IMR-90 (cell line): ENCODE measurements around the gene CDK1. TPM values are rescaled to one million over a fixed set of nuclear protein-coding genes. Genes with fewer than 3 reads are reported as not detected.

Experiments
- ATAC-seq: fragments of 200-7000 bp; cut with Tn5 transposase; 2 replicates; pipeline ENCODE4 v1.9.1; 2020; ENCODE audit warnings: low read depth, mild to moderate bottlenecking, moderate library complexity
- BruUV-seq: library from RNA; stranded (reverse); fragments of 400-500 nt; replicated peaks from 2 replicates; lab custom pipeline; 2021; lab: Mats Ljungman, UMichigan
- CTCF ChIA-PET: fragments of 300-600 bp; formaldehyde crosslinking; extraction: SDS; loops from one replicate; lab custom pipeline; 2021; ENCODE audit warnings: antibody characterized with exemption; lab: Yijun Ruan, JAX
- POLR2A ChIA-PET: fragments of 300-600 bp; sonication (Branson Sonifier 250); formaldehyde crosslinking; loops from one replicate; lab custom pipeline; 2022; ENCODE audit warnings: antibody characterized with exemption; ENCODE audit not compliant: unreplicated experiment; lab: Charles Lee
- DNase-seq: peaks from one replicate; pipeline ENCODE4 v3.0.0; 2013
- H2AFZ ChIP-seq: replicated peaks from 2 replicates; pipeline ENCODE3; 2013; ENCODE audit warnings: low read length, mild to moderate bottlenecking; ENCODE audit not compliant: poor library complexity
- H2AK5ac ChIP-seq: 2 replicates; pipeline ENCODE4 v1.6.1; 2013; ENCODE audit warnings: low read depth, low read length, inconsistent platforms
- H2AK9ac ChIP-seq: replicated peaks from 2 replicates; pipeline ENCODE3; 2013; ENCODE audit warnings: mild to moderate bottlenecking, low read depth, low read length, moderate library complexity; ENCODE audit not compliant: poor library complexity
- H2BK120ac ChIP-seq: 2 replicates; pipeline ENCODE4 v1.6.1; 2013; ENCODE audit warnings: low read depth, low read length, inconsistent platforms
- H2BK15ac ChIP-seq: 3 replicates; pipeline ENCODE4 v1.6.1; 2013; ENCODE audit warnings: low read depth, low read length, inconsistent platforms
- H2BK20ac ChIP-seq: 2 replicates; pipeline ENCODE4 v1.6.1; 2013; ENCODE audit warnings: low read depth, mild to moderate bottlenecking, inconsistent platforms, low read length, moderate library complexity
- H2BK5ac ChIP-seq: 2 replicates; pipeline ENCODE4 v1.6.1; 2013; ENCODE audit warnings: mild to moderate bottlenecking, low read depth, low read length, inconsistent platforms; ENCODE audit not compliant: poor library complexity, severe bottlenecking
- H3K14ac ChIP-seq: replicated peaks from 2 replicates; pipeline ENCODE4 v1.6.1; 2013; ENCODE audit warnings: low read depth, low read length, inconsistent platforms
- H3K18ac ChIP-seq: 2 replicates; pipeline ENCODE4 v1.6.1; 2013; ENCODE audit warnings: low read depth, low read length, control low read depth
- H3K23ac ChIP-seq: 2 replicates; pipeline ENCODE4 v1.6.1; 2013; ENCODE audit warnings: low read depth, low read length, inconsistent platforms
- H3K27ac ChIP-seq: 2 replicates; pipeline ENCODE4 v1.5.1; 2013; ENCODE audit warnings: mild to moderate bottlenecking, control low read depth, low read length; ENCODE audit not compliant: insufficient read depth
- H3K27me3 ChIP-seq: 2 replicates; pipeline ENCODE4 v1.6.1; 2013; ENCODE audit warnings: low read length; ENCODE audit not compliant: control insufficient read depth, insufficient read depth
- H3K36me3 ChIP-seq: 2 replicates; pipeline ENCODE4 v1.6.1; 2013; ENCODE audit warnings: low read length, mixed read lengths; ENCODE audit not compliant: control insufficient read depth, insufficient read depth
- H3K4ac ChIP-seq: 2 replicates; pipeline ENCODE4 v1.6.1; 2013; ENCODE audit warnings: low read depth, low read length, inconsistent platforms
- H3K4me1 ChIP-seq: 2 replicates; pipeline ENCODE4 v1.6.1; 2013; ENCODE audit warnings: low read length, mixed read lengths; ENCODE audit not compliant: control insufficient read depth, insufficient read depth
- H3K4me2 ChIP-seq: 2 replicates; pipeline ENCODE4 v1.6.1; 2013; ENCODE audit warnings: low read depth, mild to moderate bottlenecking, control low read depth, low read length, moderate library complexity
- H3K4me3 ChIP-seq: 2 replicates; pipeline ENCODE4 v1.5.1; 2013; ENCODE audit warnings: low read depth, mild to moderate bottlenecking, control low read depth, low read length, moderate library complexity; ENCODE audit not compliant: insufficient read depth
- H3K56ac ChIP-seq: 2 replicates; pipeline ENCODE4 v1.6.1; 2013; ENCODE audit warnings: low read length, inconsistent platforms; ENCODE audit not compliant: insufficient read depth; ENCODE audit errors: extremely low read depth
- H3K79me1 ChIP-seq, 2 experiments: 2 replicates each; pipeline ENCODE4 v1.6.1; 2013; ENCODE audit warnings: low read length in 2 of 2, inconsistent platforms in 1 of 2, low read depth in 1 of 2
- H3K9ac ChIP-seq: 2 replicates; pipeline ENCODE4 v1.6.1; 2013; ENCODE audit warnings: low read depth, low read length, control low read depth
- H3K9me1 ChIP-seq: 2 replicates; pipeline ENCODE4 v1.6.1; 2013; ENCODE audit warnings: low read length, inconsistent platforms; ENCODE audit not compliant: insufficient read depth
- H3K9me3 ChIP-seq: 2 replicates; pipeline ENCODE4 v1.6.1; 2013; ENCODE audit warnings: low read length; ENCODE audit not compliant: control insufficient read depth, insufficient read depth
- H4K20me1 ChIP-seq: 2 replicates; pipeline ENCODE4 v1.6.1; 2013; ENCODE audit warnings: low read length, inconsistent platforms; ENCODE audit not compliant: insufficient read depth
- H4K5ac ChIP-seq: 2 replicates; pipeline ENCODE4 v1.6.1; 2013; ENCODE audit warnings: mild to moderate bottlenecking, low read depth, low read length, control low read depth
- H4K8ac ChIP-seq, 2 experiments: 2 replicates each; pipeline ENCODE4 v1.6.1; 2013; ENCODE audit warnings: low read depth in 2 of 2, low read length in 2 of 2, control low read depth in 1 of 2, inconsistent platforms in 1 of 2
- H4K91ac ChIP-seq: 2 replicates; pipeline ENCODE4 v1.6.1; 2013; ENCODE audit warnings: low read depth, low read length, inconsistent platforms; ENCODE audit not compliant: insufficient read depth
- BHLHE40 ChIP-seq: fragments of 150-350 bp; IDR thresholded peaks from 2 replicates; pipeline ENCODE4 v1.6.1; 2016; ENCODE audit warnings: mild to moderate bottlenecking, low read depth, low read length
- CEBPB ChIP-seq: IDR thresholded peaks from 2 replicates; pipeline ENCODE4 v1.6.1; 2012; ENCODE audit warnings: low read depth, low read length, improper control_type of control experiment
- CHD1 ChIP-seq: IDR thresholded peaks from 2 replicates; pipeline ENCODE4 v1.6.1; 2012; ENCODE audit warnings: low read depth, low read length, improper control_type of control experiment
- FOS ChIP-seq: fragments of 150-350 bp; IDR thresholded peaks from 2 replicates; pipeline ENCODE4 v1.6.1; 2016; ENCODE audit warnings: low read depth, low read length
- MAFK ChIP-seq: IDR thresholded peaks from 2 replicates; pipeline ENCODE4 v1.6.1; 2012; ENCODE audit warnings: low read depth, low read length, improper control_type of control experiment
- MAZ ChIP-seq: IDR thresholded peaks from 2 replicates; pipeline ENCODE4 v1.6.1; 2012; ENCODE audit warnings: low read depth, mild to moderate bottlenecking, low read length, improper control_type of control experiment, moderate library complexity, borderline replicate concordance
- MXI1 ChIP-seq: IDR thresholded peaks from 2 replicates; pipeline ENCODE4 v1.6.1; 2012; ENCODE audit warnings: low read depth, mild to moderate bottlenecking, low read length, moderate library complexity, borderline replicate concordance
- NFE2L2 ChIP-seq: fragments of 150-350 bp; IDR thresholded peaks from 2 replicates; pipeline ENCODE4 v1.6.1; 2016; ENCODE audit warnings: low read depth, mild to moderate bottlenecking, low read length
- POLR2A ChIP-seq: IDR thresholded peaks from 2 replicates; pipeline ENCODE4 v1.6.1; 2012; ENCODE audit warnings: mild to moderate bottlenecking, low read depth, low read length
- RAD21 ChIP-seq: IDR thresholded peaks from 2 replicates; pipeline ENCODE4 v1.6.1; 2012; ENCODE audit warnings: low read length, improper control_type of control experiment
- RCOR1 ChIP-seq: IDR thresholded peaks from 2 replicates; pipeline ENCODE4 v1.6.1; 2012; ENCODE audit warnings: mild to moderate bottlenecking, low read length, improper control_type of control experiment; ENCODE audit not compliant: insufficient replicate concordance
- RFX5 ChIP-seq: IDR thresholded peaks from 2 replicates; pipeline ENCODE4 v1.8.0; 2012; ENCODE audit warnings: low read depth, mild to moderate bottlenecking, low read length, moderate library complexity
- SMC3 ChIP-seq: fragments of 150-350 bp; IDR thresholded peaks from 2 replicates; pipeline ENCODE4 v1.6.1; 2016; ENCODE audit warnings: low read depth, mild to moderate bottlenecking, antibody characterized with exemption, low read length, moderate library complexity
- WGBS, 2 experiments: methylation state at CpG; one replicate each; pipeline versions ENCODE4 v1.1.5 to v1.1.7; 2013; ENCODE audit warnings: missing lambda C conversion rate in 2 of 2; ENCODE audit not compliant: insufficient read length in 1 of 2; ENCODE audit errors: extremely low coverage in 2 of 2; 5-methylcytosine and 5-hydroxymethylcytosine counted together
- dilution Hi-C: fragments of 300-500 bp; cut with HindIII; formaldehyde crosslinking; loops from one replicate; pipeline ENCODE4 v1.14.3; 2018; ENCODE audit warnings: low sequenced_read_pairs; ENCODE audit not compliant: unreplicated experiment
- in situ Hi-C: fragments of 300-500 bp; cut with MboI; formaldehyde crosslinking; loops from 3 replicates; pipeline ENCODE4 v1.14.3; 2019; ENCODE audit warnings: low sequenced_read_pairs, inconsistent platforms, mixed read lengths
- intact Hi-C: fragments of 100-400 bp; cut with micrococcal nuclease; formaldehyde crosslinking; loops from 2 replicates; pipeline ENCODE4 v1.10.0; 2022
- polyA plus RNA-seq, 3 experiments: library from polyadenylated mRNA; depleted of rRNA; stranded (reverse); fragments of >200 nt; gene quantifications; 2 replicates each; pipeline ENCODE4 v1.2.3, GENCODE V29; 2012; ENCODE audit warnings: low replicate concordance in 1 of 3
- total RNA-seq: library from RNA; depleted of rRNA; stranded (reverse); fragments of >200 nt; gene quantifications from 2 replicates; pipeline ENCODE4 v1.2.3, GENCODE V29; 2012
- TF ChIP-seq, protein P1 (sequence below): fragments of 150-350 bp; IDR thresholded peaks from 2 replicates; pipeline ENCODE4 v1.6.1; 2017; ENCODE audit warnings: mild to moderate bottlenecking, antibody characterized with exemption, low read length, low read depth
- TF ChIP-seq, protein P2 (sequence below): conservative IDR thresholded peaks from 2 replicates; pipeline ENCODE4 v1.5.1; 2012; ENCODE audit warnings: mild to moderate bottlenecking, low read depth, low read length, improper control_type of control experiment
- TF ChIP-seq, protein P3 (sequence below): fragments of 150-350 bp; IDR thresholded peaks from 2 replicates; pipeline ENCODE4 v1.6.1; 2016; ENCODE audit warnings: low read depth, mild to moderate bottlenecking, low read length, moderate library complexity, borderline replicate concordance

The CDK1 gene
- total and polyA plus RNA-seq, 2 of the 4 experiments (the other 2 are of a cell fraction) = 21.9 to 28.1 TPM

DNA sequence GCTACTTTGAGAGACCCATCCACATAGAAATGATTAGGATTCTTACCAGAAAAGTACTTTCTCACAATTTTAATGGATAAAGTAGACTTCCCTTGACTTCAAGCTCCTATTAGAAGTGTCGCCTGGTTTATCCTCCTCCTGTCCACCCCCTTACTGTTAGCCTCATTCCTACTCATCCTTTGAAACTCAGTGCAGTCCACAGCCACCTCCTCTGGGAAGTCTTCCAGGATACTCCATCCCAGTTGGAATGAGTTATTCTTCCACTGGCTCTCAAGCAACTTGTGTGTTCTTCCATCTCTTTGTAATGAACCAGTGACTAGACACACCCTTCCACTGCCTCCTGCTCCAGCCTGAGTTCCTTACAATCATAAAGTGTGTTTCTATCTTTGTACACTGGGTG lies 25.1 kb upstream of the CDK1 start:
- no peak for TF ChIP-seq RCOR1
- no peak for TF ChIP-seq MAZ
- TF ChIP-seq CEBPB = no peak
- TF ChIP-seq FOS = no peak
- no peak for TF ChIP-seq NFE2L2
- TF ChIP-seq POLR2A = no peak
- no peak for TF ChIP-seq MAFK
- TF ChIP-seq, protein P1, sequence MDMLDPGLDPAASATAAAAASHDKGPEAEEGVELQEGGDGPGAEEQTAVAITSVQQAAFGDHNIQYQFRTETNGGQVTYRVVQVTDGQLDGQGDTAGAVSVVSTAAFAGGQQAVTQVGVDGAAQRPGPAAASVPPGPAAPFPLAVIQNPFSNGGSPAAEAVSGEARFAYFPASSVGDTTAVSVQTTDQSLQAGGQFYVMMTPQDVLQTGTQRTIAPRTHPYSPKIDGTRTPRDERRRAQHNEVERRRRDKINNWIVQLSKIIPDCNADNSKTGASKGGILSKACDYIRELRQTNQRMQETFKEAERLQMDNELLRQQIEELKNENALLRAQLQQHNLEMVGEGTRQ = no peak
- TF ChIP-seq CHD1 = no peak
- no peak for TF ChIP-seq RAD21
- TF ChIP-seq, protein P2, sequence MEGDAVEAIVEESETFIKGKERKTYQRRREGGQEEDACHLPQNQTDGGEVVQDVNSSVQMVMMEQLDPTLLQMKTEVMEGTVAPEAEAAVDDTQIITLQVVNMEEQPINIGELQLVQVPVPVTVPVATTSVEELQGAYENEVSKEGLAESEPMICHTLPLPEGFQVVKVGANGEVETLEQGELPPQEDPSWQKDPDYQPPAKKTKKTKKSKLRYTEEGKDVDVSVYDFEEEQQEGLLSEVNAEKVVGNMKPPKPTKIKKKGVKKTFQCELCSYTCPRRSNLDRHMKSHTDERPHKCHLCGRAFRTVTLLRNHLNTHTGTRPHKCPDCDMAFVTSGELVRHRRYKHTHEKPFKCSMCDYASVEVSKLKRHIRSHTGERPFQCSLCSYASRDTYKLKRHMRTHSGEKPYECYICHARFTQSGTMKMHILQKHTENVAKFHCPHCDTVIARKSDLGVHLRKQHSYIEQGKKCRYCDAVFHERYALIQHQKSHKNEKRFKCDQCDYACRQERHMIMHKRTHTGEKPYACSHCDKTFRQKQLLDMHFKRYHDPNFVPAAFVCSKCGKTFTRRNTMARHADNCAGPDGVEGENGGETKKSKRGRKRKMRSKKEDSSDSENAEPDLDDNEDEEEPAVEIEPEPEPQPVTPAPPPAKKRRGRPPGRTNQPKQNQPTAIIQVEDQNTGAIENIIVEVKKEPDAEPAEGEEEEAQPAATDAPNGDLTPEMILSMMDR = no peak
- TF ChIP-seq SMC3 = no peak
- TF ChIP-seq MXI1 = no peak
- no peak for TF ChIP-seq BHLHE40
- TF ChIP-seq RFX5 = no peak
- TF ChIP-seq, protein P3, sequence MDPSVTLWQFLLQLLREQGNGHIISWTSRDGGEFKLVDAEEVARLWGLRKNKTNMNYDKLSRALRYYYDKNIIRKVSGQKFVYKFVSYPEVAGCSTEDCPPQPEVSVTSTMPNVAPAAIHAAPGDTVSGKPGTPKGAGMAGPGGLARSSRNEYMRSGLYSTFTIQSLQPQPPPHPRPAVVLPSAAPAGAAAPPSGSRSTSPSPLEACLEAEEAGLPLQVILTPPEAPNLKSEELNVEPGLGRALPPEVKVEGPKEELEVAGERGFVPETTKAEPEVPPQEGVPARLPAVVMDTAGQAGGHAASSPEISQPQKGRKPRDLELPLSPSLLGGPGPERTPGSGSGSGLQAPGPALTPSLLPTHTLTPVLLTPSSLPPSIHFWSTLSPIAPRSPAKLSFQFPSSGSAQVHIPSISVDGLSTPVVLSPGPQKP = no peak
- Histone ChIP-seq H3K56ac (no peak overlapping the region), H3K4me2 (no peak overlapping the region), H2BK5ac (no peak overlapping the region), H3K27me3 (peaks cover 6% of the 10 kb centered on the region), H3K4me3 (no peak overlapping the region), H3K9me3 (no peaks in the 10 kb centered on the region), H4K20me1 (no peaks in the 10 kb centered on the region), H2AFZ (no peak overlapping the region), H2BK15ac (no peak overlapping the region), H3K4ac (no peak overlapping the region), H4K8ac (no peak overlapping the region), H3K4me1 (peaks cover 2% of the 10 kb centered on the region; the same call in 1 of the 2 replicates), H3K9me1 (no peaks in the 10 kb centered on the region), H4K5ac (no peak overlapping the region), H3K14ac (no peak overlapping the region), H2BK20ac (no peak overlapping the region), H2AK9ac (no peak overlapping the region), H3K18ac (no peak overlapping the region), H2AK5ac (no peak overlapping the region), H3K9ac (no peak overlapping the region), H4K91ac (no peak overlapping the region), H3K79me1 (no peaks in the 10 kb centered on the region), H2BK120ac (no peak overlapping the region), H3K23ac (no peak overlapping the region), H3K36me3 (no peaks in the 10 kb centered on the region), H3K27ac (no peak overlapping the region)
- no TSS peak for BruUV-seq
- intact Hi-C loops = no loop called here
- dilution Hi-C loops = no loop called here
- POLR2A ChIA-PET = no interaction called here
- ATAC-seq (no peak), DNase-seq (no peak)
- CTCF ChIA-PET = no interaction called here
- in situ Hi-C loops = loop anchor here (25.0 kb wide), 1 partner anchor 291 kb away; no protein-coding TSS in a partner anchor
- whole genome bisulfite sequencing, 2 experiments = no CpG with 5 or more reads among the region's 1 CpG
